Activated gamma-delta T cell treated with anti-CD3 and anti-CD28 coated beads, Interleukin-2, amount 50 U/mL, for 16 hours (primary cell): ENCODE measurements around the gene CEP76.

ENCODE experiments used
- DNase-seq: peaks from one replicate; pipeline ENCODE4 v3.0.0-alpha.2; 2020; ENCODE audit warnings: low read depth

CEP76 gene

DNA sequence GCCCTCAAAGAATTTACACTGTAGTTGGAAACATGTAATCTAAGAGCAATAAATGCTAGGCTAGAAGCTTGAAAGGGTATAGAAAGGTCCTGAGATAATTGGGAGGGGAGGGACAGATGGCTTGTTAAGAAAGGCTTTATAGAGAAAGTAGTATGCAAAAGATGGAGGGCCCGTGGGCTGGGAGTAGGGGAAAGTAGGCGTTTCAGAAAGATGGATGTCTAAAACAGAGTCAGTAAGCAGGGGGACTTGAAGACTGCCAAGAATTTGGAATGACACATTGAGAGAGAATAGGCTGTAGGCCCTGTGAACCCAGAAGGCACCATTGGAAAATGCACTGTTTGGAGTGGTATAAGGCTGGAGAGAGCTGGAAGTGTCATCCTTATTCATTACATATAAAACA is 1.1 kb upstream of the CEP76 start:
- DNase-seq: no peak

DNA sequence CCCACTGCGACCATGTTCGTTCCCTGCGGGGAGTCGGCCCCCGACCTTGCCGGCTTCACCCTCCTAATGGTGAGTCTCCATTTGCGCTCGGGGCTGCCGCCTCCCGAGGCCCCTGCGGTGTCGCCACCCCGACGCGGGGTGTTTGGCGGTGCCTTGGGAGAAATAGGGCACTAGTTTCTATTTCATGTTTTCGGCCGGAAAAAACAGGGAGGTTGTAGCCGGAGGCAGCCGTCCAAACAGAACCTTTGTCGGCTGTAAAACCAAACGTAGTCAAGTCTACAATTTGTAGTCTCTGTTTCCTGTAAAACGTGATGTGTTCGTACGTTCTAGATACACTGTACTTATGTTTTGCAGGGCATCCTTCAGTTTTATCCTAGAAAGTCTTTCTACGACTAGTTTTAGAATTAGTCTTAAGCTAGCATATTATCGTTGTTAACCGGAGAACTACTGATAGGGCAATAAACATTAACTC is 609 bp upstream of the CEP76 start:
- DNase-seq: no peak

DNA sequence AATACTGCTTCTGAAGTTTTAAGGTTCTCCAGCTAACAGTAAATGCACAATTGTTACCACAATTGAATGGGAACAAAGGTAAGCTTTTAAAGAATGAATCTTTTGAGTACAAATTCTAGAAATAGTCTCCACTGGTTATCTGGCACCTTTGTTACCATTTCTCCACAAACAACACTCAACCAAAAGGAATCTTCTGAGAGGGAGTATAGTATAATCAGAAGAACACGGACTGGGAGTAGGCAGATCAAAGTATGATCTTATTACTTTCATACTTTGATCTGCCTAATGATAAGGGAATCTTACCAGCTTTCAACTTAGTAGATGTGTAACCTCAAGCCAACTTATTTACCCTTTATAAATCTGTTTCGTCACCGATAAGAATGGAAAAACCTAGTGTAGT is 1.4 kb downstream of the CEP76 start:
- no peak for DNase-seq

DNA sequence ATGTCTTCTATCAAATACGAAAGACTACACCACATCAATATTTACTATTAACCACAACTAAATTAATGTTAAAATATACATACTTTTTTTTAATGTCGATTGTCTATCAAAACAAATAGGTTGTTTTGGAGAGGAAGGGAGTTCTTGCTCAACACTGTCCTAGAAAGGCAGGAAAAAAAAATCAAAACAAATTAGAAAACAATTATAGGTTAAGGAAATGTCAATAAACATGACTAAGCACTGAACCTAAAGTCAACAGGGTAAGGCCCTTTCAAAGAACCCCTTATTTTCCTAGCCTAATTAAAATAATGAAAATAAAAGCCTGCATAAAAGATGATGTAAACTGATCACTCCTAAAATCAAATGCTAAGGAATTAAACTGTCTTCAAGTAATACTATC is 2.8 kb downstream of the CEP76 start:
- DNase-seq: no peak

DNA sequence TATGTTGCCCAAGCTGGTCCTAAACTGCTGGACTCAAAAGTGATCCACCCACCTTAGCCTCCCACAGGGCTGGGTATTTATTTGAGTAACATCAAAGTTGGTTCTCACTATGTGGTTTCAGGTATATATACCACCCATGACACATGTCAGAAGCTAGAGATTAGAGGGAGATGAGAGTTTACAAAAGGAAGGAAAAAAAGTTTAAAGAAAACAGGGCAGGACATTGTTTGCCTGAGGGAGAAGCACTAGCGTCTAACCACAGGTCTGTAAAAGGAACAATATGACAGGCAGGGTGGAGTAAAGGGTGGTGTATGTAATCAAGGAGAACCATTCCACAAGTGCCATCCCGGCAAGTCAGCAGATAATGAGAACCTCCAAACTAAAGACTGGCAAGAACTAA is 8.5 kb downstream of the CEP76 start:
- no peak for DNase-seq

DNA sequence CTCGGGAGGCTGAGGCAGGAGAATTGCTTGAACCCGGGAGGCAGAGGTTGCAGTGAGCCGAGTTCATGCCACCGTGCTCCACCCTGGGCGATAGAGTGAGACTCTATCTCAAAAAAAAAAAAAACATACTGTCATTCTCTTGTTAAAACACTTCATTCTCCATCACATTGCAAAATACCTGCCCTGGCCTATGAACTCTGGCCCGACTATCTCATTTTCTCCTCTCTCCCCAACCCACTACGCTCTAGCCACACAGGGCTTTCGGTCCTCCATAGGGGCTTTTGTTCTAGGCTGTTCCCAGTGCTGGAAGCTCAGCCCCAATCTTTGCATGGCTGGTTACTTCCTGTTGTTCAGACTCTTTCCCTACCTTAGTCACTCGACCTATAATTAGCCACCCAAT is 10.3 kb downstream of the CEP76 start:
- DNase-seq: no peak

DNA sequence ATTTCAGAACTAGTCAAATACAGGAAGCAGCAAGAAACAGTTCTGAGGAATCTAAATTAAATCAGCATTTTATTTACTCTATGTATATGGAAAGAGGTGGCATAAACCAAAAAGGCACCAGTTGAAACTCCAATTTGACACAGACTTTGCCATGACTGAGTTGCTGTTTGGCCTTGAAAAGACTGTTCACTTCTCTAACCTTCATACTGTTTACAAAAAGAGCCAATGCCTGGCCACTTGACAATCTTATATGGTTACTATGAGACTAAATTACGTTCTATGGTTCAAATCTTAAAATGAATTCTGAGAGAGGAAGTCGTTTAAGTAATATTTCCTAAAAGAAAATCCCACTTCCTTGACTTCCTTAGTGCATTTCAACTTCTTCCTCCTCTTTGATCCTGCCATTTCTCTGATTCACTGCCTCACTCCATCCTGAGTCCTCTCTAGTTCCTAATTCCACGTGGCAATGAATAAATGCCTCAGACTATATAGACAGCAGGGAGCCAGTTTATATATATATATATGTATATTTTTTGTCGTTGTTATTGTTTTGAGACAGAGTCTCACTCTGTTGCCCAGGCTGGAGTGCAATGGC is 13.2 kb downstream of the CEP76 start:
- no peak for DNase-seq

DNA sequence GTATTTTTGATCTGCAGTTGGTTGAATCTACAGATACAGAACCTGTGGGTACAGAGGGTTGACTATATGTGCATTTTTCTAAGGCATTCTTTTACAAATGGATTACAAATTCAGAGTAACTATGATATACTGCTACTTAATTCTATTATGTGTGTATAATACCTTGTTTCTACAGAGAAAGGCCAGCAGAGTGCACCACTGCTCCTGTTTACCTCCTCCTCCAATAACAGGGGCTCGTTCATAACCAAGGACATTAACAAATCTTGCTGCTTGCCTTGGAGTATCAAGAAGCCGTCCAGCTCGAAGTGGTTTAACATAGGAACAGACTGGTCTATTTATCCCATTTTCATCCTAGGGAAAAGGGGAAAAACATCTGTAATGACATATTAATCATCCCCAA is 16.4 kb downstream of the CEP76 start:
- no peak for DNase-seq

DNA sequence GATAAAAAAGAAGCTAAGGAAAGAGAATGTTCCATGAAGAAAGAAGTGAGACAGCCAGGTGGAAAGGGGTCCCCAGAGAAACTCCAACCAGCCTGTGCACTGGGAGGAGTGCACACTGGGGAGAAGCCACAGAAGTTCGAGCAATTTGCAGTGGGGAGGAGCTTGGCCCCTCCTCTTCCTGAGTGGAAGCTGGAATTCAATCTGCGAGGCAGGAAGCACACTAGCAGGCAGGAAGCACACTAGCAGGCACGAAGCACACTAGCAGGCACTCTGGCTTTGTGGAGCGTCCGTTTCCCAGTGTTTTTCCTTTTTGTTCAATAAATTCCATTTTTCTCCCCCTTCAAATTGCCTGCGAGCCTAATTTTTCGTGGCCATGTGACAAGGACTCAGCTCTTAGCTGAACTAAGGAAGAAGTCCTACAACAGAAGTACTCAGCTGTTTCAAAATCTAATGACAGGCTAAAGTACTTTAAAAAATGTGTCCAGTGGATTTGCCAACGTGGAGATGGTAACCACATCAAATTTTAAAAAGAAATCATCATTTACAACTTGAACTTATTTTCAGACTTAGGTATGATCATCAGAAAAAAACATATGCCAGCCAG is 23.2 kb downstream of the CEP76 start:
- DNase-seq: no peak

DNA sequence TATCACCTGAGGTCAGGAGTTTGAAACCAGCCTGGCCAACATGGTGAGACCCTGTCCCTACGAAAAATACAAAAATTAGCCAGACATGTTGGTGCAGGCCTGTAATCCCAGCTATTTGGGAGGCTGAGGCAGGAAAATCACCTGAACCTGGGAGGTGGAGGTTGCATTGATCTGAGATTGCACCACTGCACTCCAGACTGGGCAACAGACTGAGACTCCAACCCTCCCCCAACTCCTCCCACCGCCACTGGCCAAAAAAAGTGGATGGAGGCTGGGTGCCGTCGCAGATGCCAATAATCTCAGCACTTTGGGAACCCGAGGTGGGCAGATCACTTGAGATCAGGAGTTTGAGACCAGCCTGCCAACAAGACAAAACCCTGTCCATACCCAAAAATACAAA is 34.5 kb downstream of the CEP76 start:
- no peak for DNase-seq

DNA sequence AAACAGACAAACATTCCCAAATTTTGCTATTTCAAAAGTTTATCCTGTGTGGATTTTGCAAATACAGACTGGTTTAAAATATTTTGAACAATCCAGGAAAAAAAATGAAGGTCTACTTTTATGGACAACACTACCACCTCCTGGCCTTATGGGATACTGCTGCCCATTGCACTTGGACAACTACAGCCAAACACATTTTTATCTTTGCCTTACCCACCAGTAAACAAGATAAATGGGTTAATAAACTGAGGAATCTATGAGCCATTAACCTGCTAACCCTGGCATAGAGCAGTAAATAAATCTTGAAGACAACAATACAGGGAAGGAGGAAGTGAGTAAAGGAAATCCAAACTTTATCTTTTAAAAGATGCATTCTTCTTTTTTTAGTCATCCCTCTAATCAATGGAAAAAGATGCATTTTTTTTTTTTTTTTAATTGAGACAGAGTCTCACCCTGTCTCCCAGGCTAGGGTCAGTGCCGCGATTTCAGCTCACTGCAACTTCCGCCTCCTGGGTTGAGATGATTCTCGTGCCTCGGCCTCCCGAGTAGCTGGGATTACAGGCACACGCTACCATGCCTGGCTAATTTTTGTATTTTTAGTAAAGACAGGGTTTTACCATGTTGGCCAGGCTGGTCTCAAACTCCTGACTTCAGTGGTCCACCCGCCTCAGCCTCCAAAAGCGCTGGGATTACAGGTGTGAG is 42.5 kb downstream of the CEP76 start:
- DNase-seq: no peak

DNA sequence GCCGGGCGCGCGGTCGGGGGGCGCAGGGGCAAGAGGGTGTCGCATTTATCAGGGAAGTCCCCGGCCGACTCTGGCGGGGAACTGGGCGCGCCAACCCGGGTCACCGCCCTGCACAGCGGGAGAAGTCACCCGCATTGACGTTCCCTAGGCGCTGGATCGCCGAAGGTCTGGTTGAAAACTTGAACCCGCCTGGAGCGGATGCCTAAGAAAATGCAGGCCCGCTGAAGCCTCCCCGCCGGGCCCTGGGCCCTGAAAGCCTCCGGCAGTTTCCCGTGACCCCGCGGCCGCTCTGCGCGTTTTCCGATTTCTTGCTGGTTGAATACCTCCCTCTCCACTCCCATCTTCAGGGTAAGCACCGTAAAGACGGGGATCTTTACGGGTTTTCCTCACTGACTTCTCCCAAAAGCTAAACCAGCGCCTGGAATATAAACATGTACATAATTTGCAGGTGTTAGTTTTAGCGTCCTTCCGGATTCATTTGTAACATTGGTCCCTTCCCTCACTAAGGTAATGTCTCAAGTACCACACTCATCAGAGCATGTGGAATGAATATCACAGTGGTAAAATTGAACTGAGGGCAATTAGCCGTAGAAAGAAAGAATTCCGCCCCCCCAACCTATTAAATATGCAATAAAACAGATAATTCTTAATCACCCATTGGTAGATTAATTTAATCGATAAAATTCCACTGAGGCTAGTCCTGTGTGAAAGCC is 43.9 kb downstream of the CEP76 start:
- DNase-seq: no peak

DNA sequence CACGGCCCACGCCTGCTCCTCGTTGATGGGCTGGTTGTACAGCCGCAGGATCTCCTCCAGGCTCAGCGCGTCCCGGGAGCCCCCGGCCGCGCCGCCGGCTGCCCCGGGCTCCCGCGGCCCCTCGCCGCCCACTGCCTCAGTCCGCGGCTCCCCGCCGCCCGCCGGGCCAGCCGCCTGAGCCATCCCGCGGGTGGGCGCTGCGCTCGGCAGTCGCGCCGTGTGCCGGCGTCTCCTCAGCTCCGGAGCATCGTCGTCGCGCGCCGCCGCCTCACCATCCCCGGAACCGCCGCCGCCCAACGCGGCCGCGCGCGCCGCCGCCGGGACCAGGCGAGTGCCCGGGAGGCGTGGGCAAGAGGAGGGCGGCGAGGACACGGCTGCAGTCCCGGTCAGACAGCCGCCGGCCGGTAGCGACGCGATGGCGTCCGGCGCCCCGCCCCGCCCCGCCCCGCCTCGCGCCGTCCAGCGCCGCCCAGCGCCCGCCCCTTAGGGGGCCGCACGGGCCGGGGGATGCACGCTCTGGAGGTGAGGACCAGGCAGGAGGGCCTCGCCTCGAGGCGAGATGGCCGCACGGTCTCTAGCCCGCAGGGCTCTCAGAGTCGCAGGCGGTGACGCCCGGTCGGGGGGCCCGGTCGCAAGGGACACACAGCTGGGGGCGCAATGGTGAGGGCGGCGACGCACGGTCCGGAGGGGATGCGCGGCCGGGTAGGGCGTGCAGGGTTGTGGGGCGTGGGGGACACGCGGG is 44.7 kb downstream of the CEP76 start, which contains the start of gene SPIRE1:
Gene SPIRE1 (minus strand): TSS at position 424 of the 742 bp plus-strand sequence. CDS start 241 bp downstream, at position 183.
- no peak for DNase-seq

DNA sequence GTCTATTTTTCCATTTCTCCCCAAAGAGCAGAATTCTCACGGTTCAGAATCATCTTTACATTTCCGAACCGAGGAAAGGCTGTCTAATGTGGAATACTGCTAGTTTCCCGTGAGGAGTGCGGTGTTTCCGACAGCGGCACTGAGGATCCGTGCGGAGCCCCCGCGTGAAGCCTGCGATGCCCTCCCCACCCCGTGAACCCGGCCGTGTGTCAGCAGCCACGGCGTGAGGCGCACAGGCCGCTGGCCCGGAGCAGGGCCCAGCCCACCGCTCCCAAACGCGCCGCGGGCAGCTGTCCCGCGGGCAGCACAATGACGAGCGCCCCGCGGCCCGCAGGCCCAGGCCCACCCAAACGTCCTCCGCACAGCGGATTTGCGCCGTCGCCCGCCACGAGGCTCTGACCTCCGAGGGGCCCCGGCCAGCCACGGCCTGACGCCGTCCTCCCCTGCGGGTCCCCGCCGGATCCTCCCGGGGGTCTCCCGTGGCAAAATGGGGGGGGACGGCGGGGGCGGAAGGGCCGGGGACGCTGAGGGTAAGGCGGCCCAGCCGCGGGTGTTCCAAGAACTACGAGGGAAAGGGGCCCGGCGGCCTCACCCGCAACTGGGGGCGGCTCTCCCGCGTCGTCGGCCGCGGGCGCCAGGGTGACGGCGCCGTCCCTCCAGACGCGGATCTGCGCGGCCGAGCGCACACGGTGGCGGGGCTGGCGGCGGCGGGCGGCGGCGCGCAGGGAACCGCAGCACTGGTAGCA is 45.4 kb downstream of the CEP76 start:
- DNase-seq: no peak

DNA sequence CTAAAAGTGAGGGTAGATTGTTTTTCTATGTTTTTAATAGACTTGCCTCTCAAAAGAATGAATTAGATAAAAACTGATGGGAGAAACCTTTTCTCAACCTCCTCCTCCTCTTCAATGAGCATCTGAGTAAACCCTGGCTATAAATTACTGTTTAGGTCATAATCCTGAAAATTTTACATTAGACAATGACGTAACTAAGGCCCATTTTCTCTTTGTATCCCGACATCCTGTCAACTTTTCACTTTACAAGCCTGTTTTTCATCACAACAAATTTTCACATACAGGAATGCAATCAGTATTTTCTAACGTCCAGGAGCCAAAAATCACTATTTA is 46.0 kb downstream of the CEP76 start:
- no peak for DNase-seq

DNA sequence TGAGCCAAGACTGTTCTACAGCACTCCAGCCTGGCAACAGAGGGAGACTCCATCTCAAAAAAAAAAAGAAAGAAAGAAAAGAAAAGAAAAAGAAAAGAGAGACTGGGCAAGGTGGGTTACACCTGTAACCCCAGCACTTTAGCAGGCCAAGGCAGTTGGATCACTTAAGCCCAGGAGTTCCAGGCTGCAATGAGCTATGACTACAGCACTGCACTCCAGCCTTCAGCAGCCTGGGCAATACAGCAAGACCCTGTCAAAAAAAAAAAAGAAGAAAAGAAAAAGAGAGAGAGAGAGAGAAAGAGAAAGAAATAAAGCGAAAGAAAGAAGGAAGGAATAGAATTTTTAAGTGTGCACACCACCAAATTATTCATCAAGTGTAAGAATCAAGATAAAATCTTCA is 47.6 kb downstream of the CEP76 start:
- no peak for DNase-seq

DNA sequence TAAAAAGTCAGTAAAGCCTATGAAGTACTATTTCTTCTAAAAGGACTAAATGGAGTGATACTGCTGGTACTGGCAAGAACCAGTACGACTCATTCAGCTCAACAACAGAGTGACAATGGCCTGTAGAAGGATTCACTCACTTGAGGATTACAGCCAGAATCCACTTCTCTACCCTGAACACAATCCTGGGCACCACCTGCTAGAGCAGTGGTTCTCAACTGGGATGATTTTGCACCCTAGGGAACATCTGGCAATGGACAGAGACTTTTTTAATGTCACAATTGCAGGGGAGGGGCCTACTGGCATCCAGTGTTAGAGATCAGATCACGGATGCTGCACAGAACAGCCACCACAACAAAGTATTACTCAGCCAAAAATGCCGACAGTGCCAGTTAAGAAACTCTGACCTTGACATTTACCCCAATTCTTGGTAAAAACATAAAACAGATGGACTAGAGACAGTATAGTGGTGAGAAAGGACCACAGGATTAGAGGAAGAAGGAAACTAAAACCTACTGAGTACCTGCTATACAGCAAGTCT is 49.6 kb downstream of the CEP76 start:
- DNase-seq: no peak

DNA sequence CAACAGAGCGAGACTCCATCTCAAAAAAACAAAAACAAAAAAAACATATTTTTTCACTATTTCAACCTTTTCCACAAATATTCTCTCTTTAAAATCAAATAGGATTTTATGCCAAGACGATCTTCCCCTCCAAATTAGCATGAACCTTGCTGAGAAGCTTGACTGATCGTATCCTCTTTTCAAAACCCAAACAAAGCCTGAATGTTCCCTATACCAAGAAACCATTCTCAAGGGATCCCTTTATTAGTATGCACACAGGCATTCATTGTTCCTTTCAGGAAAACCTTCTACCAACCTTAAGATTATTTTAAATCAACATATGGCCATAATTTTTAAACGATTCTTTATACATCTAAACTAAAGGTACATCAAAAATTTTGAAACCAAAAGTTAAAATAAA is 50.9 kb downstream of the CEP76 start:
- no peak for DNase-seq

DNA sequence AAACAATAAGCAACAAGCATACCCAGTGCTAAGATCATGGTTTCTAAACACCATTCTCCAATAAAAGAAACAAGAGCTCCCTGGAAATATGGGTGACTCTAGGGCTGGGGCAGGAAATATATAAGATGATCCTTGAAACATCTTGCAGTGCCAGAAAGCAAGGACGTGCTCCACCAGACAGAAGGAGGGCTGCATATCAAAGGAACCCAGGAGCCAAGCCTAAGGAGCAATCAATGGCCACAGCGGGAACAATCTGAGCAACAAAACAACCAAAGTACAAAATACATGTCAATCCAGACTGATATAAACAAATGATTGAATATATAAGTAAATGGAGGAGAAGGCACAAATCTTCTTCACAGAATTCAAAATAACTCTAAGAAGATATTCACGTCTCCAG is 54.8 kb downstream of the CEP76 start:
- no peak for DNase-seq

DNA sequence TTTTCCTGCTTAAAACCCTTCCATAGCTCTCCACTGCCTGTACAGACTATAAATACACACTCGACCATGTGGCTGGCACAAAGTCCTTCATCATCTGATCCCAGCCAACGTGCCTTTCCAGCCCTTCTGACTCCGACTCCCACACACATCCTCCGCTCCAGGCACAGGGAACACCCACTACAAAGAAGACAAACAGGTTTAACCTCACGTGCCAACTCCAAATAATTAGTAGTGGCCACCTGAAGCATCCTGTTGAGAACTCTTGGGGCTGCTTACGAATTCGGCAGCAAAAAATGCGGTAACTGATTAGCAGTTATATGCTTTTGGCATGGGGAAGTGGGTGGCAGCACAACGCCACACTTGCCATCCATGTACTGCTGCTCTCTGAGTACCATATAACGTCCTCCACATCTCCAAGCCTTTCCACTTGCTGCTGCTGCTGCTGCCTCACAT is 56.7 kb downstream of the CEP76 start:
- DNase-seq: no peak

DNA sequence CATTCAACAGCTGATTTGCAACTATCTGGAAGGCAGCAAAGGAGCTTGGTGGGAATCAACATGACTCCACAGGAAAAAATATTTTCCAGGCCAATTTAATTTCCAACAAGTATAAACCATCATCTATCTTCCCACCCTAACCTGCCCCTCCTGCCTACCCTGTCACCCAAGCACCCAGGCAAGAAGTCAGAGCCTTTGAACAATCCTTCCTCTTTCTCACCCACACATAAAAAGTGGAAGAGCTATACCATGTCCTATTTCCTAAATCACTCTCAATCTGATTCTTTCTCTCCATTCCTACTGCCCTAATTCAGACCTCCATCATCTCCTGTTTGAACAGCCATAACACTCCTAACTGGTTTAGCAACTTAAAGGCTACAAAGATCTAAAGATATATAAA is 57.3 kb downstream of the CEP76 start:
- DNase-seq: no peak
